GM18951 (cell line): ENCODE data around the gene TLE6.
"Not testable (repeated sequence)": the region's sequence is repeated elsewhere in the genome, so short reads cannot be mapped to it uniquely, and the experiment has no call there.

Experiments used
- POLR2A ChIP-seq: IDR thresholded peaks from 4 replicates; pipeline ENCODE4 v1.6.1; 2011; ENCODE audit warnings: mild to moderate bottlenecking; ENCODE audit not compliant: insufficient read length, insufficient read depth; ENCODE audit errors: extremely low read depth
- in situ Hi-C: fragments of 300-500 bp; cut with MboI; formaldehyde crosslinking; loops from one replicate; pipeline ENCODE4 v1.12.0; 2022; ENCODE audit warnings: low sequenced_read_pairs, mixed read lengths, inconsistent platforms; ENCODE audit not compliant: unreplicated experiment

TLE6 gene

GRCh38 chr19:2962018-2962670 lies 15.2 kb upstream of the TLE6 start:
- TF ChIP-seq POLR2A, result no peak
- in situ Hi-C loops, result no loop called here

GRCh38 chr19:2963122-2963521 lies 14.2 kb upstream of the TLE6 start:
- in situ Hi-C loops, result no loop called here
- no peak for TF ChIP-seq POLR2A

DNA sequence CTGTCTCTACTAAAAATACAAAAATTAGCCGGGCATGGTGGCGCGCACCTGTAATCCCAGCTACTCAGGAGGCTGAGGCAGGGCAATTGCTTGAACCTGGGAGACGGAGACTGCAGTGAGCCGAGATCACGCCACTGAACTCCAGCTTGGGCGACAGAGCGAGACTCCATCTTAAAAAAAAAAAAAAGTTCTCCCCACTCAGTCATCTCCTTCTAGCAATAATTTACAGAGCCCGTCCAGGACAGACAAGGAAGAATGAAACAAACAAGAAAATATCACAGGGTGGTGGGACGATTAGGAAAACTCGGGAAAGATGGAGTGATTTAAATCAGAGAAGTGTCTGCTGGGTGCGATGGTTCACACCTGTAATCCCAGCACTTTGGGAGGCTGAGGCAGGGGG lies 13.7 kb upstream of the TLE6 start:
- in situ Hi-C loops, result not testable (repeated sequence)

DNA sequence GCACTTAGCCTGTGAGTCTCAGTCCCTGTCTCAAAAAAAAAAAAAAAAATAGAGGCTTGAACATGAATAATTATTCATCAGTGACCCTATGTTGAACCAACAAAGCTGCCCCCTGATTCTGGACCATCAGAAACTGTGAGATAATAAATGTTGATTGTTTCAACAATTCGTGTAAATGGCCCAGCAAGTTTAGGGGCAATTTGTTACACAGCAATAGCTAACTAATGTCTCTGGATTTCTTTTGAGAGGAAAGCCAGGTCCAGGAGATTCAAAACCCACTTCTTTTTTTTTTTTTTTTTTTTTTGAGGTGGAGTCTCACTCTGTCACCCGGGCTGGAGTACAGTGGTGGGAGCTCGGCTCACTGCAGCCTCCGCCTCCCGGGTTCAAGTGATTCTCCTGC lies 12.5 kb upstream of the TLE6 start:
- in situ Hi-C loops, result no loop called here
- TF ChIP-seq POLR2A, result no peak

- no peak for TF ChIP-seq POLR2A
- in situ Hi-C loops, result no loop called here
Measured at GRCh38 chr19:2967972-2968371, 9.4 kb upstream of the TLE6 start.

- in situ Hi-C loops, result no loop called here
Measured at GRCh38 chr19:2969104-2969504, 8.3 kb upstream of the TLE6 start.

DNA sequence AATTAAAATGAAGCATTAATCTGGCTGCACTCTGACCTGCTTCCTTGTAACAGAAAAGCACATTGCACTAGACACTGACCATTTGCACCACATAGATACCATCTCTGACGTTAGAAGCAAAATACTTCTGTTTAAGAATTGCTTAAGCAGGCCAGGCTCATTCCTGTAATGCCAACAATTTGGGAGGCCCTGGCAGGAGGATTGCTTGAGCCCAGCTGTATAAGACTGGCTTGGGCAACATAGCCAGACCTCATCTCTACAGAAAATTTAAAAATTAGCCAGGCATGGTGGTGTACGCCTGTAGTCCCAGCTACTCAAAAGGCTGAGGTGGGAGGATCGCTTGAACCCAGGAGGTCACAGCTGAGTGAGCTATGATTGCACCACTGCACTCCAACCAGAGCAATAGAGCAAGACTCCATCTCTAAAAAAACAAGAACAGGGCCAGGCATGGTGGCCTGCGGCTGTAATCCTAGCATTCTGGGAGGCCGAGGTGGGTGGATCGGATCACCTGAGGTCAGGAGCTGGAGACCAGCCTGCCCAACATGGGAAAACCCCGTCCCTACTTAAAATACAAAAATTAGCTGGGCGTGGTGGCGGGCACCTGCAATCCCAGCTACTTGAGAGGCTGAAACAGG lies 7.0 kb upstream of the TLE6 start:
- in situ Hi-C loops, result no loop called here
- TF ChIP-seq POLR2A, result no peak

More at GRCh38 chr19:2969104-2969504, 8.3 kb upstream of the TLE6 start:
- TF ChIP-seq POLR2A, result no peak

DNA sequence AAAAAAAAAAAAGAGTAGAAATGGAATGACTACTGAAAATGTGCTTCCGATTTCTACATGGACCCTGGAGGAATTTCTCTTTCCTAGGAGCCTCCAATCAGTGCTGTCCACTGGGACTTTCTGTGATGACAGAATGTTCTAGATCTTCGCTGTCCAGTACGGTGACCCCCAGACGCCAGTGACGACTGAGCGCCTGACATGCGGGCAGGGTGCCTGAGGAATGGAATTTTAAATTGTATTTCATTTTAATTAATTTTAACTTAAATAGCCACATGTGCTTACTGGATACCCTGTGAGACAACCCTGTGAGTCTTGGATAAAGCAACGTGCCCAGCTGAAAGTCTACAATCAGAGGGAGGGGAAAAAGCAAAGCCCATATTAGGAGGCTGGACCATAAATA lies 4.1 kb upstream of the TLE6 start:
- no peak for TF ChIP-seq POLR2A
- in situ Hi-C loops, result no loop called here

- no peak for TF ChIP-seq POLR2A
- in situ Hi-C loops, result no loop called here
Measured at GRCh38 chr19:2974342-2975041, 2.9 kb upstream of the TLE6 start.

DNA sequence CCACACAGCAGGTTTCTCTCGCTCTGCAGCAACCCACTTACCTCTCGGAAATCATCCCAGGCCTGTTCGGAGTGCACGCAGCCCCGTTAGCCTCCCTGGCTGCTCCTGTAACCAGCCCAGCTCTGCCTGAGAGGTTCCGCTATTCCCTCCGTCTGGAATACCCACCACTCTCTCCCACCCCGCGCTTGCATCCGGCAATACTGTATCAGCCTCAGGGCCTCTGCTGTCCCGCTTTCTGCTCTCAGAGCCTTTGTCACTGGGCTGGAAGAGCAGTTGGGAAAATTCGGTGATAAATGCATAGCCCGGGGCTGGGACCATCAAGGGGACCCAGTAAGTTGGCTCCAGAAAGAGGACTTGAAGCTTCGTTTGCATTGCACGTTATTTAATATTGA lies 759 bp upstream of the TLE6 start:
- no peak for TF ChIP-seq POLR2A
- in situ Hi-C loops, result no loop called here

DNA sequence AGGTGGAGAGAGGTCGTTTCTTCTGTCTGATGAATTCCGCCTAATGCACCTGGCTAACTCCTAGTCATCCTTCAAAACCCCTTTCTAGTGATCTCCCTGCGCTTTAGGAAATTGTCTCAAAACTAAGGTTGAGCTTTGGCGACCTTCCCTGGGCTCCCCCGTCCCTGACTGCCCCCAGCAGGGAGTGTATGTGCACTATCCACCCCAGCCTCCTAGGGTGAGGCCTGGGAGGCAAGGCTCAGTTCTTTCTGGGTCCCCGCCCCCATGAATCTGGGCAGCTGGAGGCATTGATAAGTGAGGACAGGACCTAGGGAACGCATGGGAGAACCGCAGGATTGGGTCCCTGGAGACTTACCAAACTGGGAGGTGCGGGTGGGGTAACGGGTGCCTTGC lies 378 bp downstream of the TLE6 start:
- no peak for TF ChIP-seq POLR2A
- in situ Hi-C loops, result no loop called here

DNA sequence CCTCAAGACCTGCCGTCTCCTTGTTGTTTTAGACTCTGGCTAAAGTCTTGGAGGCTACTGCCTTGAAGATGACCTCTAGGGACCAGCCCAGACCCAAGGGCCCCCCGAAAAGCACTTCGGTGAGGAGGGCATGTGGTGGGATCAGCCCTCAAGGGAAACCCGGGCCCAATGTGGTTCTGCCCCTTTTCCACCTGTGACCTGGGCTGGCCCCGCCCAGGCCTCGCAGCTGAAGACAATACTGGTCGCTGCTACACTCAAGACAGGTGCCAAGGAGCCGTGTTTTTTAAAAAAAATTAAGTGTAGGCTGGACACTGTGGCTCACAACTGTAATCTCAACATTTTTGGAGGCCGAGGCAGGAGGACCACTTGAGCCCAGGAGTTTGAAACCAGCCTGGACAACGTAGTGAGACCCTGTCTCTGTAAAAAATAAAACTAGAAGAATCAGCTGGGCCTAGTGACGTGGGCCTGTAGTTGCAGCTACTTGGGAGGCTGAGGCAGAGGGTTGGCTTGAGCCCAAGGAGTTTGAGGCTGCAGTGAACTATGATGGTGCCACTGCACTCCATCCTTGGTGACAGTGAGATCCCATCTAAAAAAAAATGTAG lies 903 bp downstream of the TLE6 start:
- in situ Hi-C loops, result no loop called here

GRCh38 chr19:2978772-2979171 lies 1.4 kb downstream of the TLE6 start:
- in situ Hi-C loops, result no loop called here
- no peak for TF ChIP-seq POLR2A

More for the DNA sequence above, 903 bp downstream of the TLE6 start:
- TF ChIP-seq POLR2A, result no peak

- no peak for TF ChIP-seq POLR2A
- in situ Hi-C loops, result no loop called here
Measured at GRCh38 chr19:2981898-2982297, 4.5 kb downstream of the TLE6 start.
